HG03025 (cell line): ENCODE data around the gene NCOA3.
"Not testable (repeated sequence)": the region's sequence is repeated elsewhere in the genome, so short reads cannot be mapped to it uniquely, and the experiment has no call there.

ENCODE experiments used
- ATAC-seq: cut with Tn5 transposase; IDR thresholded peaks from one replicate; pipeline ENCODE4 v1.9.1; 2021; ENCODE audit warnings: mild to moderate bottlenecking, moderate library complexity; ENCODE audit not compliant: unreplicated experiment, low FRiP score

NCOA3 gene

GRCh38 chr20:47558295-47559066 lies 56.8 kb downstream of the NCOA3 start:
- ATAC-seq = no peak

GRCh38 chr20:47559141-47559540 lies 57.5 kb downstream of the NCOA3 start:
- ATAC-seq = no peak

- no peak for ATAC-seq
Observed at GRCh38 chr20:47561180-47561579, 59.5 kb downstream of the NCOA3 start.

GRCh38 chr20:47561603-47562583 lies 60.2 kb downstream of the NCOA3 start:
- no peak for ATAC-seq

GRCh38 chr20:47566269-47566668 lies 64.6 kb downstream of the NCOA3 start:
- no peak for ATAC-seq

- ATAC-seq = no peak
Observed at GRCh38 chr20:47568019-47568418, 66.3 kb downstream of the NCOA3 start.

- ATAC-seq = no peak
Observed at GRCh38 chr20:47568837-47569410, 67.2 kb downstream of the NCOA3 start.

- ATAC-seq = no peak
Observed at GRCh38 chr20:47571426-47571825, 69.7 kb downstream of the NCOA3 start.

- no peak for ATAC-seq
Observed at GRCh38 chr20:47572105-47572729, 70.5 kb downstream of the NCOA3 start.

- no peak for ATAC-seq
Observed at GRCh38 chr20:47573559-47573958, 71.9 kb downstream of the NCOA3 start.

GRCh38 chr20:47574616-47575364 lies 73.1 kb downstream of the NCOA3 start:
- no peak for ATAC-seq

- no peak for ATAC-seq
Observed at GRCh38 chr20:47576516-47577033, 74.9 kb downstream of the NCOA3 start.

GRCh38 chr20:47577314-47577713 lies 75.6 kb downstream of the NCOA3 start:
- ATAC-seq = no peak

GRCh38 chr20:47578543-47578942 lies 76.9 kb downstream of the NCOA3 start:
- ATAC-seq = no peak

GRCh38 chr20:47580686-47581085 lies 79.0 kb downstream of the NCOA3 start:
- not testable (repeated sequence) for ATAC-seq

GRCh38 chr20:47581090-47581489 lies 79.4 kb downstream of the NCOA3 start:
- no peak for ATAC-seq

GRCh38 chr20:47583551-47583950 lies 81.9 kb downstream of the NCOA3 start:
- ATAC-seq = no peak

- no peak for ATAC-seq
Observed at GRCh38 chr20:47585087-47585747, 83.5 kb downstream of the NCOA3 start.

GRCh38 chr20:47586649-47587294 lies 85.1 kb downstream of the NCOA3 start:
- no peak for ATAC-seq
